CD14-positive monocyte (primary cell): ENCODE results near the gene ZDHHC3. TPM values are rescaled to one million over a fixed set of nuclear protein-coding genes. Genes with fewer than 3 reads are reported as not detected.

ENCODE experiments used
- DNase-seq, 3 donors: peaks; one replicate each; pipeline ENCODE4 v3.0.0-alpha.2; 2011 to 2022
- H2AFZ ChIP-seq: 2 replicates; pipeline ENCODE4 v1.6.0; 2012; ENCODE audit warnings: mild to moderate bottlenecking, low read depth, low read length, inconsistent platforms; ENCODE audit not compliant: insufficient read depth, poor library complexity, severe bottlenecking
- H3K27ac ChIP-seq, 2 donors: 1 replicate in 1 of 2; 2 replicates in 1 of 2; pipeline ENCODE4 v1.5.1; 2012 to 2013; ENCODE audit warnings: low read length in 2 of 2, control low read depth in 1 of 2, inconsistent platforms in 1 of 2, low read depth in 1 of 2, mild to moderate bottlenecking in 1 of 2
- H3K27me3 ChIP-seq, 2 donors: one replicate each; pipeline versions ENCODE4 v1.6.0 to v1.6.1; 2011 to 2013; ENCODE audit warnings: low read length in 2 of 2; ENCODE audit not compliant: control insufficient read depth in 2 of 2, insufficient read depth in 2 of 2
- H3K36me3 ChIP-seq, 2 donors: replicated peaks in 1 of 2; 1 replicate in 1 of 2; 2 replicates in 1 of 2; pipeline versions ENCODE4 v1.5.1 to v1.6.1; 2012 to 2013; ENCODE audit warnings: low read length in 2 of 2, control low read depth in 1 of 2, inconsistent platforms in 1 of 2, mild to moderate bottlenecking in 1 of 2; ENCODE audit not compliant: insufficient read depth in 2 of 2, control insufficient read depth in 1 of 2
- H3K4me1 ChIP-seq, 2 donors: 1 replicate in 1 of 2; 2 replicates in 1 of 2; pipeline versions ENCODE4 v1.5.1 to v1.6.1; 2012 to 2013; ENCODE audit warnings: low read length in 2 of 2, control low read depth in 1 of 2, inconsistent platforms in 1 of 2, mild to moderate bottlenecking in 1 of 2, moderate library complexity in 1 of 2; ENCODE audit not compliant: insufficient read depth in 2 of 2, control insufficient read depth in 1 of 2
- H3K4me2 ChIP-seq: replicated peaks from 2 replicates; pipeline ENCODE3; 2012; ENCODE audit warnings: low read length, moderate library complexity, mild to moderate bottlenecking; ENCODE audit not compliant: poor library complexity, severe bottlenecking; ENCODE audit errors: extremely low read depth
- H3K4me3 ChIP-seq, 3 experiments: fragments of 200-600 bp in 1 of 3; sonication (generic) in 1 of 3; replicated peaks in 1 of 3; 1 replicate in 2 of 3; 2 replicates in 1 of 3; pipeline ENCODE4 v1.5.1; 2011 to 2013; ENCODE audit warnings: low read length in 3 of 3, mild to moderate bottlenecking in 3 of 3, control low read depth in 2 of 3, low read depth in 2 of 3, inconsistent platforms in 1 of 3, moderate library complexity in 1 of 3
- H3K79me2 ChIP-seq: 2 replicates; pipeline ENCODE4 v1.6.0; 2012; ENCODE audit warnings: mild to moderate bottlenecking, control low read depth, inconsistent platforms, low read length, moderate library complexity; ENCODE audit not compliant: insufficient read depth
- H3K9ac ChIP-seq: 2 replicates; pipeline ENCODE4 v1.6.0; 2017; ENCODE audit warnings: low read length, mild to moderate bottlenecking; ENCODE audit not compliant: insufficient read depth, poor library complexity, severe bottlenecking
- H3K9me3 ChIP-seq, 2 donors: replicated peaks in 1 of 2; 1 replicate in 1 of 2; 2 replicates in 1 of 2; pipeline versions ENCODE4 v1.5.1 to v1.6.1; 2012 to 2013; ENCODE audit warnings: low read length in 2 of 2, control low read depth in 1 of 2; ENCODE audit not compliant: control insufficient read depth in 1 of 2, insufficient read depth in 1 of 2
- H4K20me1 ChIP-seq: 2 replicates; pipeline ENCODE4 v1.6.0; 2012; ENCODE audit warnings: mild to moderate bottlenecking, low read length, control low read depth, moderate library complexity; ENCODE audit not compliant: insufficient read depth
- H3K27ac Mint-ChIP-seq, 7 donors: one replicate each; pipeline ENCODE4 v1.8.0; 2020; ENCODE audit warnings: mild to moderate bottlenecking in 7 of 7, mixed read lengths in 7 of 7, moderate library complexity in 6 of 7, inconsistent platforms in 2 of 7
- H3K27me3 Mint-ChIP-seq, 3 donors: one replicate each; pipeline ENCODE4 v1.8.0; 2021 to 2022; ENCODE audit warnings: low read depth in 3 of 3, mild to moderate bottlenecking in 3 of 3, mixed read lengths in 3 of 3, moderate library complexity in 3 of 3, inconsistent platforms in 1 of 3
- H3K36me3 Mint-ChIP-seq, 2 donors: one replicate each; pipeline ENCODE4 v1.8.0; 2020; ENCODE audit warnings: mixed read lengths in 2 of 2, inconsistent platforms in 1 of 2, mild to moderate bottlenecking in 1 of 2
- H3K4me1 Mint-ChIP-seq: one replicate; pipeline ENCODE4 v1.8.0; 2020; ENCODE audit warnings: mild to moderate bottlenecking, mixed read lengths
- H3K4me3 Mint-ChIP-seq, 2 donors: one replicate each; pipeline ENCODE4 v1.8.0; 2020; ENCODE audit warnings: mild to moderate bottlenecking in 2 of 2, mixed read lengths in 2 of 2, moderate library complexity in 1 of 2
- H3K9me3 Mint-ChIP-seq, 7 donors: one replicate each; pipeline ENCODE4 v1.8.0; 2020 to 2022; ENCODE audit warnings: mixed read lengths in 7 of 7, mild to moderate bottlenecking in 6 of 7, moderate library complexity in 6 of 7, inconsistent platforms in 2 of 7
- CTCF ChIP-seq: fragments of 200-600 bp; IDR thresholded peaks from one replicate; pipeline ENCODE4 v1.8.0; 2022; ENCODE audit warnings: antibody characterized with exemption, mild to moderate bottlenecking
- WGBS: methylation state at CpG from one replicate; pipeline ENCODE4 v1.1.5; 2013; ENCODE audit warnings: missing lambda C conversion rate; ENCODE audit not compliant: insufficient coverage; 5-methylcytosine and 5-hydroxymethylcytosine counted together
- intact Hi-C, 2 donors: fragments of 100-400 bp; cut with micrococcal nuclease; formaldehyde crosslinking; loops; one replicate each; pipeline versions ENCODE4 v1.15.0 to v1.15.1; 2023
- polyA plus RNA-seq, 3 donors: library from polyadenylated mRNA; depleted of rRNA in 1 of 3; unstranded in 2 of 3; stranded (reverse) in 1 of 3; fragments of 300-500 nt in 2 of 3; fragments of >200 nt in 1 of 3; fragmentation: Illumina TruSeq in 2 of 3; gene quantifications; 1 replicate in 2 of 3; 2 replicates in 1 of 3; pipeline ENCODE4 v1.2.3, GENCODE V29; 2012 to 2021

The ZDHHC3 gene
- polyA plus RNA-seq, 3 donors: 52.1 to 72.6 (median 61.3) TPM

GRCh38 chr3:44993471-44994205, 17.7 kb upstream of the ZDHHC3 start:
- no peak overlapping the region for H3K9ac ChIP-seq
- Mint-ChIP-seq H3K4me1 (peaks cover 3% of the 10 kb centered on the region), H3K27me3 (no peaks in the 10 kb centered on the region), H3K9me3 (no peaks in the 10 kb centered on the region), H3K27ac (no peak overlapping the region), H3K4me3 (no peak overlapping the region), H3K36me3 (peaks cover 75 to 79% of the 10 kb centered on the region in 2 donors)
- no peak for TF ChIP-seq CTCF
- intact Hi-C loops: no loop called here
- no peak overlapping the region for H3K27ac ChIP-seq
- H3K27me3 ChIP-seq: no peaks in the 10 kb centered on the region
- peaks cover 3% of the 10 kb centered on the region for H3K79me2 ChIP-seq
- H3K4me3 ChIP-seq: no peak overlapping the region
- no peak overlapping the region for H3K4me2 ChIP-seq
- DNase-seq: no peak
- peaks cover 50 to 96% of the 10 kb centered on the region in 2 donors for H3K36me3 ChIP-seq
- no peaks in the 10 kb centered on the region for H3K4me1 ChIP-seq
- no peaks in the 10 kb centered on the region for H4K20me1 ChIP-seq
- H2AFZ ChIP-seq: no peak overlapping the region
- H3K9me3 ChIP-seq: no peaks in the 10 kb centered on the region

GRCh38 chr3:44992555-44993470, 16.8 kb upstream of the ZDHHC3 start:
- 71% methylated on average over 1 of the region's 7 CpGs for WGBS
- Histone ChIP-seq H3K4me1 (no peaks in the 10 kb centered on the region), H3K4me3 (no peak overlapping the region), H3K9ac (no peak overlapping the region), H2AFZ (no peak overlapping the region), H3K27ac (no peak overlapping the region), H3K9me3 (no peaks in the 10 kb centered on the region), H3K79me2 (peaks cover 3% of the 10 kb centered on the region), H4K20me1 (peaks cover 8% of the 10 kb centered on the region), H3K27me3 (no peaks in the 10 kb centered on the region), H3K36me3 (peaks cover 42 to 88% of the 10 kb centered on the region in 2 donors), H3K4me2 (no peak overlapping the region)
- Mint-ChIP-seq H3K9me3 (no peaks in the 10 kb centered on the region), H3K27ac (no peak overlapping the region), H3K4me1 (peaks cover 6% of the 10 kb centered on the region), H3K4me3 (no peak overlapping the region), H3K27me3 (no peaks in the 10 kb centered on the region), H3K36me3 (peaks cover 70 to 71% of the 10 kb centered on the region in 2 donors)
- peak; percentile 90 for TF ChIP-seq CTCF
- intact Hi-C loops: no loop called here
- DNase-seq: peak in 2 of 3 donors; percentile 19 to 35
